HG02943 (cell line): ENCODE results near the gene PXMP4.
A peak's percentile ranks its signal among the peaks of the same experiment; 100 is the strongest.
"Not testable (repeated sequence)": the region's sequence is repeated elsewhere in the genome, so short reads cannot be mapped to it uniquely, and the experiment has no call there.

Source experiments
- ATAC-seq: cut with Tn5 transposase; IDR thresholded peaks from one replicate; pipeline ENCODE4 v1.9.1; 2021; ENCODE audit warnings: mild to moderate bottlenecking, low read depth, moderate library complexity; ENCODE audit not compliant: unreplicated experiment

PXMP4 gene

DNA sequence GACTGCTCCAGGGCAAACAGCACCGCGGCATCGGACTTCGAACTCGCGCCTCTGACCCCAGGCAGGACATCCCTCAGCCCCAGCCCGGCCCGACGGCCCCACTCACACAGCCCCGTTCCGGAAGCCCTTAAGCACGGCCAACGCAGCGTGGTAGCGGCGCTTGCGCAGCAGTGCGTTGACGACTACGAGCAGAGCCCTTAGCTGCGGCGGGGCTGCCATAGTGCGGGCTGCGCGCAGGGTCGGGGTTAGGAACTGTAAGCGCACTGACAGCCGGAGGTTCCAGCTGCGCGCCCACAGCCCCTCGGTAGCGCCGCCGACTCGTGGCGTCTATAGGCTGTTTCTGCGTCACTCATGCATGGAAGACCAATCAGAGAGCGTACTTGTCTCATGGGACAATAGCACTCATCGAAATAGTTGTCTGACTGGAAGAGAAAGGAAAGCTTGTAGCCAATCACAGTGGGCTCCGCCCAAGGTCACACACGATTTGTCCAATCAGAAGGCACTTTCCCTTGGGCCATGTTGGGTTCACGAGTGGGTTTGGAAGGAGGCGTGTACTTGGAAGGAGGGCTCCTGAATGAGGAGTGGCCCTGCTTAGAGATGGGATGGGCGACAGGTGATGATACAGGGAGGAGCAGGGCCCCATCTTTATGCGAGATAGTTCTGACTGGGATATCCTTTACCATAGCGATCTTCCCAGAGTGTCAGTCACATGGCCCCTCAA, at the start of gene PXMP4:
PXMP4 (minus strand) TSS at position 322 of the 721 bp plus-strand sequence; CDS start at position 219, 103 bp downstream.
- ATAC-seq = peak; percentile 97

DNA sequence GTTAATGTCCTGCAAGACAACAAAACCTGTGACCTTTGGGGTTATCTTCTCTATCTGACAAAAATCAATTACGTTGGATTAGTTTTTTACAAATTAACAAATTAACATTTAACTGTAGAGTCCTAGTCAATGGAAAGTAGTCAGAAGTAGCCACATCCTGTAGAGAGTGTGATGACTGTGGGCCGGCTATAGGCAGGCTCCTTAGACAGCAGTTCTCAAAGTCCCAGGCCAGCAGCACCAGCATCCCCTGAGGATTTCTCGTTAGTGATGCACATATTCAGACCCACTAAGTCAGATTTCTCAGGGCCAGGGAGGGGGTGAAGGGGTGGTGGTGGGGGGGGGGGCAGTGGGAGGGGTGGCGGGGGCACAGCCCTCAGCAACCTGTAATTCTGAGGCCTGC, 48.9 kb upstream of the PXMP4 start:
- ATAC-seq = no peak

DNA sequence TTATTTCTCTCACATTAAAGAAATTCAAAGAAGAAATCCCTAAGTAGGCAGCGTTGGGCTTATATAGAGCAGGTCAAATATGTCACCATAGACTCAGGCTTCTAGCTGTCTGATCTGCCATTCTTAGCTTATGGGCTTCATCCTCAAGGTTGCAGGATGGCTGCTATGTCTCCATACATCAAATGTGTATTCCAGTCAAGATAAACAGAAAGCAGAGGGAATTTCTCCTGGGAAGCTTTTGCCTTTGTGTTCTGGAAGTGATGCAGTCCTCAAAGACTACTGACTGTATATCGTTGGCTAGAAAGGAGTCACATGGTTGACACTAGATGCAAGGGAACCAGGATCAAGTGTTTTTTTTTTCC, 47.6 kb upstream of the PXMP4 start:
- ATAC-seq = no peak

- ATAC-seq = no peak
These were observed 46.6 kb upstream of the PXMP4 start for GRCh38 chr20:33766686-33767085.

- no peak for ATAC-seq
These were observed 45.5 kb upstream of the PXMP4 start for GRCh38 chr20:33765592-33765991.

DNA sequence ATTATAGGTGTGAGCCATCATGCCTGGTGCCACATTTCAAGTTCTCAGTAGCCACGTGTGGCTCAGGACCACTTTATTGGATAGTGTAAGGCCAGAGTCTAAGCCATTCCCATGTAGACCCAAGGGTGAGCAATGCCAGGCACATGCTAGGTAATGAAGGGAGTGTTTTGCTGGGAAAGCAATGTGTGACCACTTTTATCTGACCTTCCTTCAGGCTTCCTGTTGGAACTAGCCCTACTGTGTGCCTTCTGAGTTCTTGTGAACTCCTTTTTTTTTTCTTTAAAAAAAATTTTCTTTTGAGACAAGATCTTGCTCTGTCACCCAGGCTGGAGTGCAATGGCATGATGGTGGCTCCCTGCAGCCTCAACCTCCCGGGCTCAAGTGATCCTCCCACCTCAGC, 45.0 kb upstream of the PXMP4 start:
- no peak for ATAC-seq

DNA sequence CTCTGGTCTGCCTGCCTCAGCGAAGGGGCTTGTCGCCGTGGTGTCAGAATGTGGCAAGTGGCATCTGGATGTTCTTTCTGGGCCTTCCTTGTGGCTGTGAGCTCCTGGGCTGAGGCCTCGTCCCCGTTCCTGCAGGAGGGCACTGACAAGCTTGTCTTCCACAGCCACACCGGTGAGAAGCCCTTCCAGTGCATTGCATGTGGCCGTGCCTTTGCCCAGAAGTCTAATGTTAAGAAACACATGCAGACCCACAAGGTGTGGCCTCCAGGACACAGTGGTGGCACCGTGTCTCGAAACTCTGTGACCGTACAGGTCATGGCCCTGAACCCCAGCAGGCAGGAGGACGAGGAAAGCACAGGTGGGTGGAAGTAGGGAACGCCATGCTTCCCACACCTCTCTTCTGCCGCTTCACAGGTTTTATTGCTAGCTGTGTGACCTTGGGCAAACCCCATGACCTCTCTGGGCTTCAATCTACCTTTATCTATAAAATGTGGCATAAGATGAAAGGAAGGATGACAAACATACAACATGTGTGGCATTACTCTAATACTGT, 41.7 kb upstream of the PXMP4 start:
- ATAC-seq = no peak

- ATAC-seq = no peak
These were observed 37.3 kb upstream of the PXMP4 start for GRCh38 chr20:33757458-33757857.

DNA sequence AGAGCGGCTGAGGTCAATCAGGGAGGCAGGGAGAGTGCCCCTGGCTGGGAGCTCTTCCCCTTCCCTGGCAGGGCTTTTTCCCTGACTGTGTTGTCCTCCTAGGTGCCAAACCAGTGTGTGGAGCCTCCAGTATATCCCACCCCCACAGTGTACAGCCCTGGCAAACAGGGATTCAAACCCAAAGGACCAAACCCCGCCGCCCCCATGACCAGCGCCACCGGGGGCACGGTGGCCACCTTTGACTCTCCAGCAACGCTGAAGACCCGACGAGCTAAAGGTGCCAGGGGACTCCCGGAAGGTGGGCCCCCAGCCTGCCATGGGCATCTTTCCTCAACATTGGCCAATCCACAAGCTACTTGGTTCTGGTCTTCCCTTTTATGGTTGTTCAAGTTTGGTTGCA, 36.9 kb upstream of the PXMP4 start:
- no peak for ATAC-seq

GRCh38 chr20:33755936-33756490, 35.9 kb upstream of the PXMP4 start:
- ATAC-seq = not testable (repeated sequence)

GRCh38 chr20:33753763-33754162, 33.7 kb upstream of the PXMP4 start:
- no peak for ATAC-seq

GRCh38 chr20:33753143-33753542, 33.0 kb upstream of the PXMP4 start:
- no peak for ATAC-seq

- no peak for ATAC-seq
These were observed 31.7 kb upstream of the PXMP4 start for GRCh38 chr20:33751775-33752174.

GRCh38 chr20:33746325-33746998, 26.4 kb upstream of the PXMP4 start:
- ATAC-seq = no peak

- ATAC-seq = no peak
These were observed 24.8 kb upstream of the PXMP4 start for GRCh38 chr20:33744773-33745385.

DNA sequence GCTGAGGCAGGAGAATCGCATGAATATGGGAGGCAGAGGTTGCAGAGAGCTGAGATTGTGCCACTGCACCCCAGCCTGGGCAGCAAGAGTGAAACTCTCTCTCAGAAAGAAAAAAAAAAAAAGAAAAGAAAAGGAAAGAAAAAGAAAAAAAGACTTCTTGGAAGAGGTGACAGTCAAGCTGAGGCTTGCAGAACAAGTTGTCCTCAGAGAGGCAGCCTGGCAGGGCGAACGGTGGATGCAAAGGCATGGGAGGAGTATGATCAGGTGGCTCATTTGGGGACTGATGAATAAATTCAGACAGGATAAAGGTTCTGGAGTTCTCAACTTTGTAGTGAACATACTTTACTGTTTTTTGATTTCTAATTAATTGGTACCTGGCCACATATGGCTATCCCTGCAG, 24.1 kb upstream of the PXMP4 start:
- no peak for ATAC-seq

DNA sequence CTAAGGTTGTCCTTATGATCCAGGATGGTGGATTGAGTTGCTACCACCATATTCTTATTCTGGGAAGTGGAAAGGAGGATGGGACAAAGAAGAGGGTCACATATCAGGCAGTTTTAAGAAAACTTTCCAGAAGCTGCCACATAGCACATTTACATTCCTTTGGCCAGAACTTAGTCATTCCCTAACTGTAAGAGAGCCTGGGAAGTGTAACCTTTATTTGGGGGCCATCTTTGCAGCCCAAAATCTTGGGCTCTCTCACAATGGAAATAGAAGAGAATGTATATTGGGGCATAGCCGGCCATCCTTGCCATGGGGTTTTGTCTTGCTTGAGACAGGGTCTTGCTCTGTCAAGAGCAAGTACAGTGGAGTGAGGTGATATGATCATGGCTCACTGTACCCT, 20.1 kb upstream of the PXMP4 start:
- no peak for ATAC-seq

DNA sequence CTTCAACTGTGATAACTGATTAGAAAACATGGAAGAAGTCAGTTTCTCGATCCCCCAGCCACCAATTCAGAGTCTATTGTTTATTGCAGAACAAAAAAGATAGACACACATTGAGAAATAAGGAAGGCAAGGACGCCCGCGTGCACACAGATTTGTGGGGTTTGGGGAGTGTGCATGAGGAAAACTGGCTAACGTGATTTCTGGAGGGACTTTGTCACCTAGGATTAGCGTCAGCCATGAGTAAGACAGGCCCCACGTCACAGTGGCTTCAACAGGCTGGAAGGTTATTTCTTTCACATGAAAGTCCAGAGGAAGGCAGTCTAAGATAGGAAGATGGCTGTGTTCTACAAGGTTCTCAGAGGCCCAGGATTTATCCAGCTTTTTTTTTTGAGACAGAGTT, 19.4 kb upstream of the PXMP4 start:
- ATAC-seq = no peak

DNA sequence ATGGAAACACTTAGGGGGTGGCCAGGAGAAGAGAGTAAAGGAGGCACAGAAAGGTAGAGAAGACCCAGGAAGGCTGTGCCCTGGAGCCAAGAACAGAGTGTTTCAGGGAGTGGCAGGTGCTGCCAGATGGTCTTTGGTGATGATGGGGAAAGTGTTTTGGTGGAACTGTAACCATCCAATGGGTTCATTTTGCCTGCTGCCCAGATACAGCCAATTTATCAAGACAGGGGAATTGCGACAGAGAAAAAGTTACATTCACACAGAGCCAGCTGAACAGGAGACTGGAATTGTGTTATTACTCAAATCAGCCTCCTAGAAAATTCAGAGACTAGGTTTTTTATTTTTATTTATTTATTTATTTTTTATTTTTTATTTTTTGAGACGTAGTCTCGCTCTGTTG, 16.9 kb upstream of the PXMP4 start:
- ATAC-seq = no peak

DNA sequence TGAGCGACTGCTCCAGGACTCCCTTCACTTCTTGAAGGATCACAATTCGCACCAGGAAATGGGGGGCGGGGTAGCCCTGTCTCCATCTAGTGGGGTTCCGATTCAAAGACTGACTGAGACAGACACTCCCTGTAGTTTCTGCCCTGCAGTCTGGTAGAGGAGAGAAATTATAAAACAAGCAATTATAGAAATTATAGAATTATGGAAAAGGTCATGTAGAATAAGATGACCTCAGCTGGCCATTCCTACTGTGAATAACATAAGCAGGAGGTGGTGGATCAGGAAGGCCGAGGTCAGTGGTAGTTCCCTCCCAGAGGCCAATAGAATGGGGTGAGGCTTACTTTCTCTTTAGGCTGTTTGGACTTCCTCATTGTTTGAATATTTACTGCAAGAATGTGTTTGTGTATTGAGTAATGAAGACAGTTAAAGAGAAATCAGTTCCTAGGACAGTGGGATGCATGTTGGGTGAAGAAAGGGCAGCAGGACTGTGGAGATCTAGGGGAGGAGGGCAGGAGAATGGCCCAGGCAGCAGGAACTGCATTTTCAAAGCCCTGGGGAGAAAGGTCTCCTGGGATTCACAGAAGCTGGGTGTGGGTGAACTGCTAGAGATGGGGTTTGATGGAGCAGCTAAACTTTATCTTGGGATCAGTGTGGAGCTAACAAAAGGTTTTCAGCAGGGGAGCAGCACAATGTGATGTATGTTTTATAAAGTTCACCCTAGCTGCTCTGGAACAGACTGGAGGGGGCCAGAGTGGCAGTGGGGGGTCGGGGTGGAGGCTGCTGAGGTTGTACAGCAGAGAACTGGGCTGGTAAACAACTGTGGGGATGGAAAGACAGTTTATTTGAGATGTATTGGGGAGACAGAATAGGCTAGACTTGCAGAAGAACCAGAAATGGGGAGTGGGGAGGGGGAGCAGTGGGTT, 13.8 kb upstream of the PXMP4 start:
- ATAC-seq = no peak
